ENCODE measurements around the gene MRRF.

Gene MRRF

GRCh38 chr9:122264360-122265148 is at the start of gene MRRF, which contains the start of gene RBM18:
Gene MRRF, plus strand, starts transcription at chr9:122264882. Its CDS starts 6,010 bp downstream, at chr9:122270892.
Gene RBM18, minus strand, starts transcription at chr9:122264840. Its CDS starts 3,348 bp downstream, at chr9:122261492.
- Histone ChIP-seq H3K9ac (ENCODE audit: low read depth, low read length) (peak within 1 kb of the TSS; percentile 81), H3K4me1 (ENCODE audit: insufficient read depth, low read length) (peaks cover 5% of the 10 kb centered on the region; the same call in 1 of the 2 replicates), H3K9me3 (ENCODE audit: control insufficient read depth, insufficient read depth, low read length) (no peaks in the 10 kb centered on the region; the same call in 1 of the 2 replicates), H3K36me3 (ENCODE audit: insufficient read depth, low read length) (no peaks in the 10 kb centered on the region)

DNA sequence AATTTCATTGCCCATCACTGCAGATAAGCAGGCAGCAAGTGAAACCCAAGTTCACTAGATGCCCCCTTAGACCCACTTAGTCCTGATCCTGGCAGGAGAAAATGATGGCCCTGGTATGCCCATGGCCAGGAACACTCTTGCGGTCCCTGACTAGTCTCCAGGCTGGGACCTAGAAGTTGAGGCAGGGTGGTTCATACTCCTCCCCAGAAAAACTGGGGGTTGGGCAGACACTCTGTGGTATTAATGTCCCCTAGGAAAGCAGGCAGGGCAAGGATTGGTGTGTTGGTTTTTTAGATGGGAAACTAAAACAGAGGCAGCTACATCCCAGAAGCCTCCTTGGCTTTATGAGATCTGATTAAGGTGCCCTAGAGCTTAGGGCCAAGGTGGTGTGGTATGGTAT is 49.0 kb upstream of the MRRF start:
- no peak overlapping the region for H3K9ac ChIP-seq (ENCODE audit: low read depth, low read length)
- no peaks in the 10 kb centered on the region for H3K9me3 ChIP-seq (ENCODE audit: control insufficient read depth, insufficient read depth, low read length)
- H3K4me1 ChIP-seq (ENCODE audit: insufficient read depth, low read length) = no peaks in the 10 kb centered on the region; the same call in 1 of the 2 replicates
- H3K36me3 ChIP-seq (ENCODE audit: insufficient read depth, low read length) = no peaks in the 10 kb centered on the region

- no peaks in the 10 kb centered on the region; the same call in 1 of the 2 replicates for H3K4me1 ChIP-seq (ENCODE audit: insufficient read depth, low read length)
- H3K36me3 ChIP-seq (ENCODE audit: insufficient read depth, low read length) = no peaks in the 10 kb centered on the region
- no peaks in the 10 kb centered on the region for H3K9me3 ChIP-seq (ENCODE audit: control insufficient read depth, insufficient read depth, low read length)
- peak overlapping the region; percentile 26; the same call in 1 of the 2 replicates for H3K9ac ChIP-seq (ENCODE audit: low read depth, low read length)
These were observed 48.4 kb upstream of the MRRF start for GRCh38 chr9:122216138-122216797.

DNA sequence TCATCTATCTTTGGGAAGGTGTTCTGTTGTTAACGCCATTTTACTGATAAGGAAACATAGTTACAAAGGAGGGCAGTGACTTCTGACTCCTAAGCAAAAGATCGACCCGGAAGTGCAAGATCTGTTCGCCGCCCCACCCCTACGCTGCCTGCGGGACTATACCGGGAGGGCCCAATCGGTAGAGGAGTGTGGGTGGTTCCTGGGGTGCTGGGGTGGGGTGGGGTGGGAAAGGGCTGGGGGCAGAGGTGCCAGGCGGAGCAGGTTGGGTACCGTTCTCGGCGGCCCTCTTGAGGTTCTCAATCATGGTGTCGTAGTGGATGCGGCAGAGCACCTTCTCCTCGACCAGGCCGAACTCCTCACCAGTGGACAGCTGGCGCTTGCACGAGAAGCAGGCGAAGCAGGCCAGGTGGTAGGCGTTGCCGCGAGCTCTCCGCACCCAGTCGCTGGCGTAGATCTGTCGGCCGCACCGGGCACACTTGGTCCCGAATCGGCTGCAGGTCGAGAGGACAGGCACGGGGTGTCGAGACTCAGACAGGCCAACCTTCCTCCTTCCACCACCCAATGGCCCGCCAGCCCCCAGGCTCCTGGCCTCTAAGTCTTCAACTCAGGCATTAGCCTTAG is 47.8 kb upstream of the MRRF start:
- Histone ChIP-seq H3K4me1 (ENCODE audit: insufficient read depth, low read length) (no peaks in the 10 kb centered on the region; the same call in 1 of the 2 replicates), H3K9ac (ENCODE audit: low read depth, low read length) (peak overlapping the region; percentile 26; the same call in 1 of the 2 replicates), H3K9me3 (ENCODE audit: control insufficient read depth, insufficient read depth, low read length) (no peaks in the 10 kb centered on the region), H3K36me3 (ENCODE audit: insufficient read depth, low read length) (no peaks in the 10 kb centered on the region)

DNA sequence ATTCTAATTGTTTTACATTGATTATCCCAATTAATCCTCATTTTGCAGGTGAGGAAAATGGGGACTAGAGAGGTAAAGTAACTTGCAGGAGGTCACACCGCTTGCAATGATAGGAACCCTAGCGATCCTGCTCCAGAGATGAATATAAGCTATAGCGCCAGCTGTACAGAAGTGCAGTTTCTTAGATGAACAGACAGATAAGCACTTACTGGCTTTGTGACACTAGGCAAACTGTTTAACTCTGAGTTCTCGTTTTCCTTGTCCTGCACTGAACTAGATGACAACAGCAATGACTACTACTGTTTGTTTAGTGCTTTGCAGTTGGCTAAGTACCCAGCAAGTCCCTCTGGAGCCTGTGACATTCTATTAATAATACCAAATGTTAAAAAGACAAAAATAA is 47.0 kb upstream of the MRRF start:
- H3K4me1 ChIP-seq (ENCODE audit: insufficient read depth, low read length) = no peaks in the 10 kb centered on the region; the same call in 1 of the 2 replicates
- H3K36me3 ChIP-seq (ENCODE audit: insufficient read depth, low read length) = no peaks in the 10 kb centered on the region
- no peaks in the 10 kb centered on the region for H3K9me3 ChIP-seq (ENCODE audit: control insufficient read depth, insufficient read depth, low read length)
- no peak overlapping the region for H3K9ac ChIP-seq (ENCODE audit: low read depth, low read length)

DNA sequence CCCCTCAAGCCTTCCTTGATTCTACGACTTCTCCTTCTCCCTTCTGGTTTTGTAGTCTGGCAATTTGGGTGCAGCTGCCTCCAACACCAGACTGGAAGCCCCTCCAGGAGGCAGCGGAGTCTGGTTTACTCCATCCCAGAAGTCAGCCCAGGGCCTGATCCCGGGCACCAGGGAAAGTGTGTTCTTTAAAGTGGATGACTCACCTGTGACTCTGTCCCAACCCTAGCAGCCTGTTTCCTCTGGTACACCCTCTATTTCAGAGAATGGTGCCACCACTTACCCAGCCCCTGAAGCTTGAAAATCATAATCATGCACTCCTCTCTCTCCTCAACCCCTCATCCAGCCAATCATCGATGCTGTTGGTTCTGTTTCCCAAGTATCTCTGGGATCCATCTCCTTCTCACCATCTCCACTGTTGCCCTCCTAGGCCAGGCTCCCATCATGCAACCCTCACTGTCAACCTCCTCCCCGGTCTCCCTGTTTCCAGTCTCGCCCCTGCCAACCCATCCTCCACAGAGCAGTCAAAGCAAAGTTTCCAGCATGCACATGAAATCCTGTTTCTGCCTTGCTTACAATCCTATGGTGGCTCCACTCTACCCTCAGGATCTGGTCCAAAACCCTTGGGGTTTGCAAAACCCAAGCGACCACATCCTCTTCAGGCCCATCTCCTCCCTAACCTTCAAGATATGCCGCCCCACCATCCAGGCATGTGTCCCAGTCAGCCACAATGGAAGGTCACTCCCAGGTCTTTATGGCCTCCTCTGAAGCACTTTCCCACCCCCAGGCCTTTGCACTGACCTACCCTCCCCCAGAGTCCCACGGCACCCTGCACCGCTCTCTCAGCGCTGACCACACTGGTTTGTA is 46.4 kb upstream of the MRRF start:
- peak overlapping the region; percentile 55; the same call in 1 of the 2 replicates for H3K9ac ChIP-seq (ENCODE audit: low read depth, low read length)
- no peaks in the 10 kb centered on the region for H3K36me3 ChIP-seq (ENCODE audit: insufficient read depth, low read length)
- no peaks in the 10 kb centered on the region for H3K9me3 ChIP-seq (ENCODE audit: control insufficient read depth, insufficient read depth, low read length)
- no peaks in the 10 kb centered on the region; the same call in 1 of the 2 replicates for H3K4me1 ChIP-seq (ENCODE audit: insufficient read depth, low read length)

DNA sequence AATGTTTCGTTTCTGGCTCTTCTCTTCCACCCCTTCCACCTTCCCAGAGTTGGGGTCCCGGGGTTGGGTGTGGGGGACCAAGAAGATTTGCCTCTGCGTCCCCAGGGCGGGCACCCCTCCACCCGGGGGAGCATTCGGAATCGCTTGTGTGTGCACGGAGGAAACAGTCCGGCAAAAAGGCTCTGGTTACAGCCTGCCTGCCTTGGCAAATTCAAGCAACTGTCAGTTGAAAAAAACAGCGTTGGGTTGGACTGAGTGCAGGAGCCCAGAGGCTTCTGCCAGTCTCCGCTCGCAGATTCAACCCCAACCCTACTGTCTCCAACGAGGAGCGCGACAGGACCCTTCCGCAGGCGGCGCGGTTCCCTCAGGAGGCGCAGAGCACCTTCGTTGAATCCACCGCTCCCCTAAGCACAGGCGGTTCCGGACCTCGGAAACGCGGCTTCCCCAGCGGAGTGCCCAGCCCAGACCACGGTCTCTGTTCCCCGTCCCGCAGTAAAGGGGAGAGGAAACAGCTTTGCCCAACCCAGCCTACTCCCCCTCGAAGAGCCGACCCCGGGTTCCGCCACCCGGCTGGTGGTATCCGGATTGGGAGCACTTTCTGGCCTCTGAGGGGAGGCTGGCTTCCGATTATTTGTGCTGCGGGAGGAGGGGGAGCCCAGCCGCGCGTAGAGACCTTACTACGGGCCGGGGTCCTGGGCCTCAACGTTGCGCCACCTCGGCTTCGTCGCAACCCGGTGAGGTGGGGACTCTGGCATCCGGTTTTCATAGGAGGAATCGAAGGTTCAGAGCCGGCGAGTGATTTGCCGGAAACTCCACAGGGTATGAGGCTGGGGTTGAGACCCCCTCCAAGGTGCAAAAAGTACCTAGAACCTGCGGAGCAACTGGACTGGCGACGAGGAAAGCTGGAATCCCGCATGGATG is 45.5 kb upstream of the MRRF start:
- Histone ChIP-seq H3K9me3 (ENCODE audit: control insufficient read depth, insufficient read depth, low read length) (no peaks in the 10 kb centered on the region), H3K4me1 (ENCODE audit: insufficient read depth, low read length) (no peaks in the 10 kb centered on the region; the same call in 1 of the 2 replicates), H3K36me3 (ENCODE audit: insufficient read depth, low read length) (no peaks in the 10 kb centered on the region), H3K9ac (ENCODE audit: low read depth, low read length) (peak overlapping the region; percentile 55; the same call in 1 of the 2 replicates)

- no peaks in the 10 kb centered on the region for H3K36me3 ChIP-seq (ENCODE audit: insufficient read depth, low read length)
- H3K4me1 ChIP-seq (ENCODE audit: insufficient read depth, low read length) = no peaks in the 10 kb centered on the region; the same call in 1 of the 2 replicates
- H3K9me3 ChIP-seq (ENCODE audit: control insufficient read depth, insufficient read depth, low read length) = no peaks in the 10 kb centered on the region
- peak overlapping the region; percentile 55; the same call in 1 of the 2 replicates for H3K9ac ChIP-seq (ENCODE audit: low read depth, low read length)
These were observed 44.6 kb upstream of the MRRF start for GRCh38 chr9:122219856-122220672.

DNA sequence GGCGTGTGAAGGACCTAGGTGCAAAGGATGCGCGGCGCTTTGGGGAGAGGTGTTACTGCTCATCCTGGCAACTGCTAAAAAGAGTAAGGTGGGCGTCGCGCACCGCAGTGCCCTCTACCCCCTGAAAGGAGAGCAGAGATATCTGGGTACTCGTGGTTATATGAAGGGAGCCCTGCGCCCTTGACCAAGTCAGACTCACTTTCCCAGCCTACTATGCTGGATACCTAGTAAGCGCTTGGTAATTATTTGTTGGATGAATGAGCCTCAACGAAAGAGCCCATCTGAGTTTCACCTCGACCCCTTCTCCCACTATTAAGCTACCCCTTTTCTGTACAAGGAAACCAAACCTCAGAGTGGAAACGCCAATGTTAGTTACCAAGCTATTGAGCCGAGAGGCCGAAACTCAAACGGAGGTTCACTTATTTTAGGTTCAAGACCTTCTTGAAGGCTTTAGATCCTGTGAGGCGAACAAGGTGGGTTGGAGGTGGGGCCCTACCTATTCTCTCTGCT is 44.0 kb upstream of the MRRF start:
- H3K9ac ChIP-seq (ENCODE audit: low read depth, low read length) = peak overlapping the region; percentile 43; the same call in 1 of the 2 replicates
- H3K36me3 ChIP-seq (ENCODE audit: insufficient read depth, low read length) = no peaks in the 10 kb centered on the region
- no peaks in the 10 kb centered on the region for H3K9me3 ChIP-seq (ENCODE audit: control insufficient read depth, insufficient read depth, low read length)
- H3K4me1 ChIP-seq (ENCODE audit: insufficient read depth, low read length) = no peaks in the 10 kb centered on the region; the same call in 1 of the 2 replicates

DNA sequence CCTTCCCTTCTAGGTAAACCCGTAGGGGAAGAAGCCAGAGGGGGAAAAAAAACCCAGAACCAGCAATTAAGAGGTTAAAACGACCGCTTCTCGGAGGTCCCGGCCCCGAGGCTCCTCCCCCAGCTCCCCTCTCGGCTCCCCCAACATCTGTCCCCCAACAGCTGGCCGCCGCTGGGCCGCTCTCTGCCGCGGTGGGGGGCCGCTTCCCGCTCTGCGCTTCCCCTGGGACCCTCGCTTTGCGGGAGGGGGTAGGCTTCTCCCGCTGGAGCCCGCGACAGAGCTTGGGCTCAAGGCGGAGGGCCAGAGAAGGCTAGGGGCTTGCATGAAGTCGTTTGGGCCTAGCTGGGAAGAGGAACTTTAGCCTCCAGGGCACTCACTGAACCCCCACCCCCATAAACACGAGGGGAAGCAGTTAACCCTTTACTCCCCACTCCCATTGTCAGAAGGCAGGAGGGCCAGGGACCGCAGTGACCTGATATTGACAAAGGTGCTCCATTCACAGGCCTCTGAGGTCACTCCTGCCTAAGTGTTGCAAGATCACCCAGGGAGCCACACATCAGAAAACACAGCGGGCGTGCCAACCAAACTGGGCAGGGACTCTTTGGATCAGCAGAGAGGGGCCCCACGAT is 43.4 kb upstream of the MRRF start:
- Histone ChIP-seq H3K9me3 (ENCODE audit: control insufficient read depth, insufficient read depth, low read length) (no peaks in the 10 kb centered on the region), H3K4me1 (ENCODE audit: insufficient read depth, low read length) (no peaks in the 10 kb centered on the region; the same call in 1 of the 2 replicates), H3K9ac (ENCODE audit: low read depth, low read length) (peak overlapping the region; percentile 43; the same call in 1 of the 2 replicates), H3K36me3 (ENCODE audit: insufficient read depth, low read length) (no peaks in the 10 kb centered on the region)

DNA sequence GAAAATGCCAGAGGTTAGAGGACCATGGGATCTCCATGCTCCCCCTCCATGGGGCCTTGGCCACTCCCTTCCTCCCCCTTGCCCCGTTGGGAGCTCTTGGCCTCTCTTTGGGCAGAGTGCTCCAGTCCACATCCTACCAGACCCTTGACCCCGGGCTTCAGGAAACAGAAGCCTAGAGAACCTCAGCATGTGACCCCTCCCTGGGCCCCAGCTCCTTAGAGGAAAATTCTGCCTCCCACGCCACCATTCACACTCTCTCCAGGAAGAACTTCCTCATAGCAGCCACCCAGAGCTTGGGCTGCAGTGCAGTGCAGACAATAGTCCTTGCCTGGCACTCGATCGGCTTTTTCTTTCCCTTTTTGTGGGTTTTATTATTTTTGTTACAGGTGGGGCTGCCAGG is 41.9 kb upstream of the MRRF start:
- no peaks in the 10 kb centered on the region; the same call in 1 of the 2 replicates for H3K4me1 ChIP-seq (ENCODE audit: insufficient read depth, low read length)
- H3K9me3 ChIP-seq (ENCODE audit: control insufficient read depth, insufficient read depth, low read length) = no peaks in the 10 kb centered on the region
- H3K36me3 ChIP-seq (ENCODE audit: insufficient read depth, low read length) = no peaks in the 10 kb centered on the region
- no peak overlapping the region for H3K9ac ChIP-seq (ENCODE audit: low read depth, low read length)

DNA sequence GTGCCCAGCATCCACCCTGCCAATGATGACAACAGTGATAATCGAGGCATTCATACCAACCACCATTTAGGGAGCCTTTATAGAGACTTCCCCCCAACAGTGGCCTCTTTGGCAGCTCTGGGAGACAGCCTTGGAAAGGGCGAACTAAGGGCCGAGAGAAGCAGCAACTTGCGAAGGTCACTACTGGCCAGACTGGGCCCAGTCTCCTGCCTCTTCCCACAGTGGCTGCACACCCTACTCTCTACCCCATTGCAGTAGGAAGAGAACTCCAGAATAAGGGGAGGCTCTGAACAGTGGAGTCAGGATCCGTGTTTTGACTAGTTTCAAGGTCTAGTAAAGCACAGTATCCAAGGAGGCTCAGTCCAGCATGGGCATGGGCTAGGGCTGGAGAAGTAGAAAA is 41.2 kb upstream of the MRRF start:
- H3K9ac ChIP-seq (ENCODE audit: low read depth, low read length) = no peak overlapping the region
- no peaks in the 10 kb centered on the region; the same call in 1 of the 2 replicates for H3K4me1 ChIP-seq (ENCODE audit: insufficient read depth, low read length)

More for the DNA sequence above, 41.2 kb upstream of the MRRF start:
- no peaks in the 10 kb centered on the region for H3K9me3 ChIP-seq (ENCODE audit: control insufficient read depth, insufficient read depth, low read length)
- no peaks in the 10 kb centered on the region for H3K36me3 ChIP-seq (ENCODE audit: insufficient read depth, low read length)
